ENCODE data around the gene HMGB2.

HMGB2 gene

GRCh38 chr4:173334085-173334890, at the start of gene HMGB2:
TSS of gene HMGB2 (minus strand) at chr4:173334358. CDS start at chr4:173333649, 709 bp downstream.
- peak; percentile 100 for DNase-seq

- DNase-seq: no peak
Observed at GRCh38 chr4:173382349-173382748, 48.2 kb upstream of the HMGB2 start.

GRCh38 chr4:173381610-173382009, 47.5 kb upstream of the HMGB2 start:
- DNase-seq: no peak

GRCh38 chr4:173380987-173381386, 46.8 kb upstream of the HMGB2 start:
- DNase-seq: no peak

- DNase-seq: no peak
Observed at GRCh38 chr4:173379929-173380328, 45.8 kb upstream of the HMGB2 start.

GRCh38 chr4:173374588-173374987, 40.4 kb upstream of the HMGB2 start:
- DNase-seq: no peak

GRCh38 chr4:173371292-173372192, 37.4 kb upstream of the HMGB2 start:
- DNase-seq: peak; percentile 80

- peak; percentile 98 for DNase-seq
Observed at GRCh38 chr4:173370477-173371291, 36.5 kb upstream of the HMGB2 start, which contains the start of gene SAP30. TSS of gene SAP30 (plus strand) at chr4:173370954. CDS start at chr4:173371183, 229 bp downstream.

GRCh38 chr4:173370130-173370476, 35.9 kb upstream of the HMGB2 start:
- DNase-seq: no peak

- DNase-seq: peak; percentile 18
Observed at GRCh38 chr4:173367946-173368345, 33.8 kb upstream of the HMGB2 start.

- DNase-seq: peak; percentile 7
Observed at GRCh38 chr4:173367285-173367684, 33.1 kb upstream of the HMGB2 start.

- no peak for DNase-seq
Observed at GRCh38 chr4:173365359-173365996, 31.3 kb upstream of the HMGB2 start.

GRCh38 chr4:173362666-173363065, 28.5 kb upstream of the HMGB2 start:
- DNase-seq: no peak

GRCh38 chr4:173360587-173361221, 26.5 kb upstream of the HMGB2 start:
- DNase-seq: peak; percentile 19

- no peak for DNase-seq
Observed at GRCh38 chr4:173357939-173358338, 23.8 kb upstream of the HMGB2 start.

- no peak for DNase-seq
Observed at GRCh38 chr4:173347467-173347866, 13.3 kb upstream of the HMGB2 start.

GRCh38 chr4:173346074-173346473, 11.9 kb upstream of the HMGB2 start:
- peak; percentile 91 for DNase-seq

- DNase-seq: no peak
Observed at GRCh38 chr4:173345648-173346047, 11.5 kb upstream of the HMGB2 start.

- no peak for DNase-seq
Observed at GRCh38 chr4:173343832-173344397, 9.8 kb upstream of the HMGB2 start.

- no peak for DNase-seq
Observed at GRCh38 chr4:173337463-173337862, 3.3 kb upstream of the HMGB2 start.

All from EL (cell line).